ENCODE measurements around the gene C15orf40.
"Not testable (repeated sequence)": the region's sequence is repeated elsewhere in the genome, so short reads cannot be mapped to it uniquely, and the experiment has no call there.

Gene C15orf40

GRCh38 chr15:83011271-83012075, at the start of gene C15orf40:
TSS of gene C15orf40 (minus strand) at chr15:83011639. CDS start at chr15:83011607, 32 bp downstream.
- peak; percentile 94 for DNase-seq

DNA sequence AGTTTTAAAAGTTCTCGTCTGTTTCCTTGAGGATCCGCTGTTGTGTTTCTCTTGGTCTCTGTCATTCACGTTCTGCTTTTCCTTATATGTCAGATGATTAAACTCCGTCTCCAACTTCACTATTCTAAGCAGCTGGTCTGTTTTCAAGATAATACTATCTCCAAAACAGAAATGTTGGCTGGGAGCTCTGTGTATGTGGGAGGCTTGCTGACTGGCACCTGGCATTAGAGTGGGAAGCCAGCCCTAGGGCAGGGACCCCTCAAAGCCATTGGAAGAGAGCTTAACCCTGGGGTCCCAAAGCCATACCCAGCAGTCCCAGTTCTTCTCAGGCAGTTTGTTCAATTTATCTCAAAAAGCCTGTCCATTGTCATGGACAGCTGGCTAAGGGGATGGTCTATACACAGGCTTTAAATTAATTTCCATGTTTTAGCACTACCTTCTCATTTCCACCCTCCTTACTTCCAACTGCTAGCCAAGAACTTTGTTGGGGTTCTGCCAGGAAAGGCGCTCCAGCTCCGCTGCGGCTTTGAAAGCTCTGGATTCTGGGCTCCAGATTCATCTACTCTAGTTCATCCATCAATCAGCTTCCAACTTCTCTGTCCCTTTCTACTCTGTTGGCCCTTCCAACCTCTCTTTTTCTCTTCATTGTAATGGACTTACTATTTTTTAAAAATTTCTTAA, 46.4 kb upstream of the C15orf40 start:
- no peak for DNase-seq

DNA sequence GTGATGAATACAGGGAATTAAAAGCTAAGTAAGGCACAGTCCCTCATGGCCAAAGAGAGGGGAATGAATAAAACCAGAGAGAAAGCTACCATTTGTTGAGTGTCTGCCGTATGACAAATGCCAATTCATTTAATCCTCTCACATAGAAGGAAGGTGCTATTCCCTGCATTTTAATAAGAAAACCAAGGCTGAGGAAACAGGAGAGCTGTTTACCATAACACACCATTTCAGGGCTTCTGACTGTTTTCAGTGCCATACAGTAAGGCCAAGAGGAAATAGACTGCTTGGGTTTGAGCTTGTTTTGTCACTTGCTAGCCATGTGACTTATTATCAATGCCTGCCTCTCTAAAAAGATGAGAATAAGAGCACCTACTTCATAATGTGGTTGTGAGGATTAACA, 45.6 kb upstream of the C15orf40 start:
- no peak for DNase-seq

- DNase-seq = no peak
Measured at GRCh38 chr15:83053151-83053550, 41.7 kb upstream of the C15orf40 start.

- DNase-seq = no peak
Measured at GRCh38 chr15:83046558-83047127, 35.2 kb upstream of the C15orf40 start.

- no peak for DNase-seq
Measured at GRCh38 chr15:83044156-83044555, 32.7 kb upstream of the C15orf40 start.

GRCh38 chr15:83039206-83039605, 27.8 kb upstream of the C15orf40 start:
- DNase-seq = no peak

GRCh38 chr15:83036253-83036652, 24.8 kb upstream of the C15orf40 start:
- DNase-seq = no peak

GRCh38 chr15:83031234-83031633, 19.8 kb upstream of the C15orf40 start:
- DNase-seq = not testable (repeated sequence)

- peak; percentile 61 for DNase-seq
Measured at GRCh38 chr15:83030021-83030420, 18.6 kb upstream of the C15orf40 start.

DNA sequence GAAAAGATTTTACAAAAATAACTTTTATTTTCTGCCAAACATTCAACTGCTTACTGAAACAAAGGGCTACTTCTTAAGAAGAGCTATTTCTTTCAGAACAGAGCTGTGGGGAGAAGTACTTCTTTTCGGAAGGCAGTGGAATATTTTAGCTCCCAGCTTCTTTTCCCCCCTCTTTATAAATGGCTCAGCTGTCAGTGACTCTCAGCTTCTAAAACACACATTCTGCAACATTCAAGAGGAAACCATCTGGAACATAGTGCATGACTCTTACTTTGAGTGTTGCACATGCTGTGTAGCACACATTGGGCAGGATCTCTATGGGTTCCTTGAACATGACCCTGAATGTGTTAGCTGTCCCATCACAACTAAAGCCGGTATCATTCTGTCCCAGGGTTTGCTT, 7.0 kb upstream of the C15orf40 start:
- no peak for DNase-seq

DNA sequence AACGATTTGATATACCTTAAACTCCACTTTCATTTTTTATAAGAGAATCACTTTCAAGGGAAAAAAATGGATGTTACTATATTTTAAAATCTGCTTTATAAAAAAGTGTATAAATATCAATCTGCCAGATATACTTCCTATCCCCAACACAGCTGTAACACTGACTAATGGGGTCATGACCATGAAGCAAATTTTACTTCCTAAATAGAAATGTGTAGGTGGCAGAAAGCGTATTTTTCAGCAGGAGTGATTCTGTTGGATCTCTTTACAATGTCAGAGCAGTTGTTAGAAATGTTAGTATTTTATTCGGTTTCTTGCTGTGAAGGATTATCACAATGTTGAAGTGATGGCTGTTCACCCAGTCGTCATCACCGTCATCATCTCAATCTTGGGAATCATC, 5.5 kb upstream of the C15orf40 start:
- DNase-seq = no peak

GRCh38 chr15:83015361-83015760, 3.9 kb upstream of the C15orf40 start:
- no peak for DNase-seq

DNA sequence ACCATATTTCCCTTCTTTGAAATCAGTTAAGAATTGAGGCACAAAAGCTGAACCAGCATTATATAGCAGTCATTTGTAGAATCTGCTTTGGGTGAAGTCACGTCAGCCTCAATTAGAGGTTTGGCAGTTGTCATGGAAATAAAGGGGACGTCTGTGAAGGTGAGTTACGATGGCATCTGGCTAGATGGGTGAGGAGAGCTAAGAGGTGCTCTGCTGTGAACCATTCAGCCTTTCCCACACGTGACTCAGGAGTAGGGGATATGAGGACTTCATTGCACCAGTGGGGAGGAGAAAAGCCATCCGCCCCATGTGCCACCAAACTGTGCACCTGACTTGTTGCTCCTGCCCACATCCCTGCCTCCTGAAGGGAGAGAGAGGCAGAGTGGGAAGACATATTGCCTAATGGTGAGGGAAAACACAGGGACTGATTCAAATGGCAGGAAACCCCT, 2.8 kb upstream of the C15orf40 start:
- no peak for DNase-seq

DNA sequence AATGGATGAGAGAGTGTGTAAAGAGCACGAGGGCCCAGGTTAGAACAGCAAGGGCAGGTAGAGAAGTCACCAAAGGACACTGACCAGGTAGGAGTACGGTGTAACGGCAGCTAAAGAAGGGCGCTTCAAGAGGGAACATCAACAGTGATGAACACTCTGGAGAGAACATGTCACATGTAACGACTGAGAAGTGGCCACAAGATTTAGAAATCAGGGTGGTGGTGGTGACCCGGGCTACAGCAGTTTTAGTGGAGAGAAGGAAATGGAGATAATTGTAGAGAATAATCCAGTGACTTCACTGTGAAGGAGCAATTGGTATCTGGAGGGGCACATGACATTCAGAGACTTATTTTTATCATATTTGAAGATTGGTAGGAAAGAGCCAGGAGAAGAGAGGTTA, 1.2 kb upstream of the C15orf40 start:
- no peak for DNase-seq

DNA sequence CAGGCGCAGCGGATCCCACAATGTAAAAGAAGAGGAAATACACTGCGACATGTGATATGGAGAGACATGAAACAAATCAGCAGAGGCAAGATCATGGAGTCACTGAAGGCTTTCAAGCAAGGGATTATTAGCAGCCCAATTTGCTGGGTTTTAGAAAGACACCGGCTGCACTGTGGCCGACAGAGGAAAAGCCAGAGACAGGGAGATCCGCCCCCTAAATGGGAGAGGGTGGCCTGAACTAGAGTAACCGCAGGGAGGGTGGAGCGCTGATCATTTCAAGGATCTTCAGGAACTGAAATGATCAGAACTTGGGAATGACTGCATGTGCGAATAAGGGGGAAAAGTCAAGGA, 612 bp upstream of the C15orf40 start:
- DNase-seq = no peak

DNA sequence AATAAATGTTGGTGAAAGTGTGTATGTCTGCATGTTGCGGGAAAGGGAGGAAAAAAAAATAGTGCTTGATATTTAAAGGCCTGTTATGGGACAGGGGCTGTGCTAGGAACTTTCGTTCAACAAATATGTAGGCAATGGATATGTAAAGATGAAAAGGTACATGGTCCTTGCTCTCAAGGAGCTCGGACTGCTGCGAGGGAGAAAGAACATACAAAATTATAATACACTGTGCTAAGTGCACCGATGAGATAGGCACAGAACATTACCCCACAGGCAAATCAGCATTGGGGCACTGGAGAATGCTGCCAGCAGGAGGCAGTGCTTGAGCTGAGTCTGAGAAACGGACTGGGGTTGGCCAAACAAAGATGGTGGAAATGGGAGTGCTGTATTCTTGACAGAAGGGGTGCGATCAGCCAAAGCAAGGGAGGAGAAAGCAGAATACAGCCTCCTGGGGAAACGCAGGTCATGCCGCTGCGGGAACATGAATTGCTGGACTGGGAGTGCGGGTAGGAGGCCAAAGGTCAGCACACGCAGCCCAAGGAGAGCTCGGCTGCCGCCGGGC, 649 bp downstream of the C15orf40 start:
- peak; percentile 78 for DNase-seq

DNA sequence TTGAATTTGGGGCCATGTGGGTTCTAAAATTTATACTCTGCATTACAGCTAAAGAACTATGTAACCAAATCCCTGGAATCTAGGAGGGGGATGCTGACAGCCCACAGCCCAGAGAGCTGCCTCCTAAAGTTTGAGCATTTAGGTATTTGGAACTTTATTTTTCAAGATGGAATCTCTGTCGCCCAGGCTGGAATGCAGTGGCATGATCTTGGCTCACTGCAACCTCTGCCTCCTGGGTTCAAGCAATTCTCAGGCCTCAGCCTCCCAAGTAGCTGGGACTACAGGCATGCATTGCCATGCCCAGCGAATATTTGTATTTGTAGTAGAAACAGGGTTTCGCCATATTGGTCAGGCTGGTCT, 10.8 kb downstream of the C15orf40 start:
- not testable (repeated sequence) for DNase-seq

GRCh38 chr15:82999905-83000671, 11.4 kb downstream of the C15orf40 start:
- no peak for DNase-seq

DNA sequence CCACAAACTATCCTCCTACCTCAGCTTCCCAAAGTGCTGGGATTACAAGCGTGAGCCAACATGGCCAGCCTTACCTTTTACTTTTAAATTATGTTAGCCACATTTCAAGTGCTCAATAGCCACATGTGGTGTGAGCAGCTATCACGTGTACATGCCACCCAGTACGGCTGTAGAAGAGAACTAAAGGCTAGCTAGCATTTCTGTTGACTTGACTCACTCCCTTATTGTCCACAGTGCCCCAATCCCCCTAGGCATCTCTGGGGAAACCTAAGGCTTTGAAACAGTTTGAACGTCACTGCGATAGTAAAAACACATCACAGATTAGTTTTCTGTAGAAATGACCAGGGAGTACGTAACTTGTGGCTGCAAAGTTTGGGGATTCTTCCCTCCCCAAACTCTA, 12.0 kb downstream of the C15orf40 start:
- DNase-seq = no peak

DNA sequence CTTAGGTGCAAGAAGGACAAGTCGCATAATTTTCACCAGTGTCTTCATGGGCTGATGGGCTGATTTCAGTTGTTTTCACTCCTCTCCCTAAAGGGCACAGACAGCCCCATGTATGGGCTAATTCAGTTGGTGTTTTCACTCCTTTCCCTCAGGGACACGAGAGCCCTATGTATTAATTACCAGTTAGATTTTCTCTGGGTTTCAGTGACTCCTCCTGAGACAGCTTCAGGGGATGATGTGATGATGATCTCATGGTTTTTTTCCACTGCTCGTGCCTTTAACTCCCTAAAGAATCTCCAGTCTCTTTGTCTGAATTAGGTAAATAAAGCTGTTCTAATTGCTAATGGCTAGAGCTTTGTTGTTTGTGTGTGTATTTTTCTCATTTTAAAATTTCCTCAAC, 15.5 kb downstream of the C15orf40 start:
- no peak for DNase-seq

GRCh38 chr15:82995076-82995475, 16.4 kb downstream of the C15orf40 start:
- no peak for DNase-seq

GRCh38 chr15:82993144-82993543, 18.3 kb downstream of the C15orf40 start:
- DNase-seq = no peak
